GM12874 (cell line): ENCODE measurements around the gene RPP21.

Source experiments
- CTCF ChIP-seq: IDR thresholded peaks from 2 replicates; pipeline ENCODE4 v1.5.1; 2011; ENCODE audit warnings: low read depth, mild to moderate bottlenecking, control low read depth, low read length, moderate library complexity; ENCODE audit not compliant: insufficient read depth

The RPP21 gene

GRCh38 chr6:30360139-30360538 lies 15.2 kb downstream of the RPP21 start:
- TF ChIP-seq CTCF = no peak

- no peak for TF ChIP-seq CTCF
Measured at GRCh38 chr6:30361661-30362060, 16.7 kb downstream of the RPP21 start.

- TF ChIP-seq CTCF = no peak
Measured at GRCh38 chr6:30363459-30363858, 18.5 kb downstream of the RPP21 start.

GRCh38 chr6:30364591-30364990 lies 19.6 kb downstream of the RPP21 start:
- TF ChIP-seq CTCF = peak; percentile 19; the same call in 1 of the 2 replicates

GRCh38 chr6:30378290-30378937 lies 33.5 kb downstream of the RPP21 start:
- TF ChIP-seq CTCF = no peak

GRCh38 chr6:30380464-30380863 lies 35.5 kb downstream of the RPP21 start:
- no peak for TF ChIP-seq CTCF

- TF ChIP-seq CTCF = no peak
Measured at GRCh38 chr6:30386166-30386565, 41.2 kb downstream of the RPP21 start.
